ENCODE results near the gene RRAGD.

DNA sequence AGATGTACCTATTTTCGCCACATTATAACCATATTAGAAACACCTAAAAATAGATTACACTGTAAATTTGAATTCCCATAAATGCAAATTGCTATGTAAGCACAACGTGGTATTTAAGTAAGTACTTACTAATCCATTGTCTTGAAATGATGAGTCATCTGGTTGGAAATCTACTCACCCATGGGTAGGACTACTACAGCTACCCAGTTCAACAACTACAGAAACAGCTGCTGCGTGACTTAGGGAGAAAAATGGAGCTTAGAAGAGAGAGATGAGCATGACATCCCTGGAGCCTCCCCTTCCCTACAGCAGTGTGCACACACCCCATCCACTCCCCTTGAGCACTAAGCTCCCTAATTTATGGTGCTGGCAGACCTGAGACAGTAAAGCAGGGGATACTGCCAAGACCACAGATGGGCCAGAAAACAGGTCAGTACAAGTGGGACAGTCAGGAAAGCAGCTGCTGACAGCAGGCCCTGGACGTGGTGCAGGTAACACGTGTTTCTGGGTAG, 26.9 kb downstream of the RRAGD start:
- TF ChIP-seq, protein P1, sequence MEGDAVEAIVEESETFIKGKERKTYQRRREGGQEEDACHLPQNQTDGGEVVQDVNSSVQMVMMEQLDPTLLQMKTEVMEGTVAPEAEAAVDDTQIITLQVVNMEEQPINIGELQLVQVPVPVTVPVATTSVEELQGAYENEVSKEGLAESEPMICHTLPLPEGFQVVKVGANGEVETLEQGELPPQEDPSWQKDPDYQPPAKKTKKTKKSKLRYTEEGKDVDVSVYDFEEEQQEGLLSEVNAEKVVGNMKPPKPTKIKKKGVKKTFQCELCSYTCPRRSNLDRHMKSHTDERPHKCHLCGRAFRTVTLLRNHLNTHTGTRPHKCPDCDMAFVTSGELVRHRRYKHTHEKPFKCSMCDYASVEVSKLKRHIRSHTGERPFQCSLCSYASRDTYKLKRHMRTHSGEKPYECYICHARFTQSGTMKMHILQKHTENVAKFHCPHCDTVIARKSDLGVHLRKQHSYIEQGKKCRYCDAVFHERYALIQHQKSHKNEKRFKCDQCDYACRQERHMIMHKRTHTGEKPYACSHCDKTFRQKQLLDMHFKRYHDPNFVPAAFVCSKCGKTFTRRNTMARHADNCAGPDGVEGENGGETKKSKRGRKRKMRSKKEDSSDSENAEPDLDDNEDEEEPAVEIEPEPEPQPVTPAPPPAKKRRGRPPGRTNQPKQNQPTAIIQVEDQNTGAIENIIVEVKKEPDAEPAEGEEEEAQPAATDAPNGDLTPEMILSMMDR (IDR thresholded peaks at IDR 0.05): no peak
- TF ChIP-seq POLR2A (IDR thresholded peaks at IDR 0.05): no peak

Measured in Peyer's patch (tissue), 4 donors.